ENCODE results near the gene GMDS.

DNA sequence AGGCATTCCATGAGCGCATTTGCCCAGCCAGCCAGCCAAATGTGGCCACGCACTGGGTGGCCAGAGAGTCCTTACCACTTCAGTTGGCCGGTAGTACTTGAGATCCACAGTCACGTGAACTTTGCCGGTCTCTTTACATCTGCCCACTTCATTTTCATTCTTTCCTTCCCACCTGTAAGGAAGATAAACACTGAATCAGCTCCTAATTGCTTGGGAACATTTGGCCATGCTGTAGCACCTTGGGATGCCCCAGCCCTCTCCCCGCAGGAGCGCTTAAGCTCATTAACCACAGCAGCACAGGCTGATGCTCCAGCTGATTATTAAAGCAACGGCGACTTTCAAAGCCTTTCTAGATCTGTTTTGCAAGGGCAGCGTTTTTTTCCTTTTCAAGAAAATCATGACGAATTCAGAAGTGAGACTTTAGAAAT lies 519.0 kb downstream of the GMDS start:
- TF ChIP-seq, protein P1, sequence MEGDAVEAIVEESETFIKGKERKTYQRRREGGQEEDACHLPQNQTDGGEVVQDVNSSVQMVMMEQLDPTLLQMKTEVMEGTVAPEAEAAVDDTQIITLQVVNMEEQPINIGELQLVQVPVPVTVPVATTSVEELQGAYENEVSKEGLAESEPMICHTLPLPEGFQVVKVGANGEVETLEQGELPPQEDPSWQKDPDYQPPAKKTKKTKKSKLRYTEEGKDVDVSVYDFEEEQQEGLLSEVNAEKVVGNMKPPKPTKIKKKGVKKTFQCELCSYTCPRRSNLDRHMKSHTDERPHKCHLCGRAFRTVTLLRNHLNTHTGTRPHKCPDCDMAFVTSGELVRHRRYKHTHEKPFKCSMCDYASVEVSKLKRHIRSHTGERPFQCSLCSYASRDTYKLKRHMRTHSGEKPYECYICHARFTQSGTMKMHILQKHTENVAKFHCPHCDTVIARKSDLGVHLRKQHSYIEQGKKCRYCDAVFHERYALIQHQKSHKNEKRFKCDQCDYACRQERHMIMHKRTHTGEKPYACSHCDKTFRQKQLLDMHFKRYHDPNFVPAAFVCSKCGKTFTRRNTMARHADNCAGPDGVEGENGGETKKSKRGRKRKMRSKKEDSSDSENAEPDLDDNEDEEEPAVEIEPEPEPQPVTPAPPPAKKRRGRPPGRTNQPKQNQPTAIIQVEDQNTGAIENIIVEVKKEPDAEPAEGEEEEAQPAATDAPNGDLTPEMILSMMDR (IDR thresholded peaks at IDR 0.05; ENCODE audit: low read length), result no peak
- no peak for TF ChIP-seq EZH2phosphoT487 (IDR thresholded peaks at IDR 0.05; ENCODE audit: low read length)
- TF ChIP-seq EZH2 (optimal IDR thresholded peaks at IDR 0.05; ENCODE audit: low read depth, low read length), result no peak
